ACC112 (cell line): ENCODE results near the gene G6PC1.
"Not testable (repeated sequence)": the region's sequence is repeated elsewhere in the genome, so short reads cannot be mapped to it uniquely, and the experiment has no call there.

ENCODE experiments used
- H2AFZ ChIP-seq: fragments of 200-600 bp; sonication (generic); one replicate; pipeline ENCODE4 v1.6.0; 2017; ENCODE audit warnings: antibody characterized with exemption, low read length; ENCODE audit not compliant: unreplicated experiment
- H3K27ac ChIP-seq: fragments of 200-600 bp; sonication (generic); 2 replicates; pipeline ENCODE4 v1.5.1; 2014; ENCODE audit warnings: low read depth, mild to moderate bottlenecking, antibody characterized with exemption, low read length, moderate library complexity
- H3K27me3 ChIP-seq: fragments of 200-600 bp; sonication (generic); 2 replicates; pipeline ENCODE4 v1.6.1; 2014; ENCODE audit warnings: mild to moderate bottlenecking, antibody characterized with exemption, low read length, moderate library complexity, mixed read lengths; ENCODE audit not compliant: insufficient read depth
- H3K36me3 ChIP-seq: fragments of 200-600 bp; sonication (generic); 2 replicates; pipeline ENCODE4 v1.6.1; 2016; ENCODE audit warnings: mild to moderate bottlenecking, antibody characterized with exemption, low read length, moderate library complexity, mixed read lengths; ENCODE audit not compliant: insufficient read depth
- H3K4me1 ChIP-seq: fragments of 200-600 bp; sonication (generic); one replicate; pipeline ENCODE4 v1.6.1; 2016; ENCODE audit warnings: low read length, mixed read lengths; ENCODE audit not compliant: insufficient read depth, unreplicated experiment, control insufficient read depth
- H3K4me3 ChIP-seq: fragments of 200-600 bp; sonication (generic); 2 replicates; pipeline ENCODE4 v1.5.1; 2014; ENCODE audit warnings: mild to moderate bottlenecking, low read depth, low read length
- H3K79me2 ChIP-seq: fragments of 200-600 bp; sonication (generic); one replicate; pipeline ENCODE4 v1.6.0; 2016; ENCODE audit warnings: low read length; ENCODE audit not compliant: control insufficient read depth, unreplicated experiment, insufficient read depth

Gene G6PC1

GRCh38 chr17:42900460-42901331 is at the start of gene G6PC1:
TSS of gene G6PC1 (plus strand) at chr17:42900799. CDS start at chr17:42900877, 78 bp downstream.
- H2AFZ ChIP-seq, result no peak within 1 kb of the TSS
- H3K27ac ChIP-seq, result no peak within 1 kb of the TSS
- no peaks in the 10 kb centered on the region for H3K79me2 ChIP-seq

DNA sequence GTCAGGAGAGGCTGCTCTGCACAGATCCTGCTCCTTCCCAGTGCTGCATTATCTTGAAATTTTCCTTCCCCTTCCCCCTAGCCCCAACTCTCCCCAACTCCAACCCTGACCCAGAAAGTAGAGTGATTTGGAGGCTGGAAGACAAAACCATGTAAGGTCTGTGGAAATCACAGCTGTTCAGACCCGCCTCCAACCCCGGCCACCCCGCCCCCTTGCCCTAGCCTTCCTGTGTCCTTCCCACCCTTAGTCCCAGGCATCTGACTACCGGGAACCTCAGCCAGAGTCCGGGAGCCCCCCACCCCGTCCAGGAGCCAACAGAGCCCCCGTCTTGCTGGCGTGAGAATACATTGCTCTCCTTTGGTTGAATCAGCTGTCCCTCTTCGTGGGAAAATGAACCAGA is 49.6 kb upstream of the G6PC1 start, which contains the start of gene AOC3:
AOC3 (plus strand) TSS at position 246 of the 400 bp plus-strand sequence; CDS start at position 391, 145 bp downstream.
- H3K27me3 ChIP-seq, result no peaks in the 10 kb centered on the region
- no peaks in the 10 kb centered on the region for H3K79me2 ChIP-seq
- H3K36me3 ChIP-seq, result no peaks in the 10 kb centered on the region
- peaks cover 25% of the 10 kb centered on the region for H3K4me1 ChIP-seq
- H3K27ac ChIP-seq, result no peak within 1 kb of the TSS
- H2AFZ ChIP-seq, result no peak within 1 kb of the TSS
- H3K4me3 ChIP-seq, result no peak within 1 kb of the TSS

More at GRCh38 chr17:42900460-42901331, at the start of gene G6PC1:
- no peak within 1 kb of the TSS for H3K4me3 ChIP-seq
- no peaks in the 10 kb centered on the region for H3K4me1 ChIP-seq
- H3K36me3 ChIP-seq, result no peaks in the 10 kb centered on the region
- peaks cover 6% of the 10 kb centered on the region; the same call in 1 of the 2 replicates for H3K27me3 ChIP-seq

GRCh38 chr17:42851371-42852240 is 49.0 kb upstream of the G6PC1 start:
- H3K4me1 ChIP-seq, result peaks cover 19% of the 10 kb centered on the region
- H3K4me3 ChIP-seq, H3K36me3 ChIP-seq, H2AFZ ChIP-seq, H3K27me3 ChIP-seq, H3K27ac ChIP-seq, H3K79me2 ChIP-seq: not testable (repeated sequence)

DNA sequence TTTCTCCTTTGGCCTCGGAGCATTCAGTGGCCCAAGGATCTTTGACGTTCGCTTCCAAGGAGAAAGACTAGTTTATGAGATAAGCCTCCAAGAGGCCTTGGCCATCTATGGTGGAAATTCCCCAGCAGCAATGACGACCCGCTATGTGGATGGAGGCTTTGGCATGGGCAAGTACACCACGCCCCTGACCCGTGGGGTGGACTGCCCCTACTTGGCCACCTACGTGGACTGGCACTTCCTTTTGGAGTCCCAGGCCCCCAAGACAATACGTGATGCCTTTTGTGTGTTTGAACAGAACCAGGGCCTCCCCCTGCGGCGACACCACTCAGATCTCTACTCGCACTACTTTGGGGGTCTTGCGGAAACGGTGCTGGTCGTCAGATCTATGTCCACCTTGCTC is 48.2 kb upstream of the G6PC1 start:
- Histone ChIP-seq H3K79me2 (no peaks in the 10 kb centered on the region), H2AFZ (no peak overlapping the region), H3K27ac (no peak overlapping the region), H3K27me3 (no peaks in the 10 kb centered on the region), H3K4me3 (no peak overlapping the region), H3K36me3 (no peaks in the 10 kb centered on the region), H3K4me1 (peaks cover 11% of the 10 kb centered on the region)

- H3K27me3 ChIP-seq, result no peaks in the 10 kb centered on the region
- H3K79me2 ChIP-seq, result no peaks in the 10 kb centered on the region
- no peak overlapping the region for H3K27ac ChIP-seq
- H3K36me3 ChIP-seq, result no peaks in the 10 kb centered on the region
- H2AFZ ChIP-seq, result no peak overlapping the region
- no peak overlapping the region for H3K4me3 ChIP-seq
- peaks cover 10% of the 10 kb centered on the region for H3K4me1 ChIP-seq
Measured at GRCh38 chr17:42853004-42853403, 47.6 kb upstream of the G6PC1 start.

DNA sequence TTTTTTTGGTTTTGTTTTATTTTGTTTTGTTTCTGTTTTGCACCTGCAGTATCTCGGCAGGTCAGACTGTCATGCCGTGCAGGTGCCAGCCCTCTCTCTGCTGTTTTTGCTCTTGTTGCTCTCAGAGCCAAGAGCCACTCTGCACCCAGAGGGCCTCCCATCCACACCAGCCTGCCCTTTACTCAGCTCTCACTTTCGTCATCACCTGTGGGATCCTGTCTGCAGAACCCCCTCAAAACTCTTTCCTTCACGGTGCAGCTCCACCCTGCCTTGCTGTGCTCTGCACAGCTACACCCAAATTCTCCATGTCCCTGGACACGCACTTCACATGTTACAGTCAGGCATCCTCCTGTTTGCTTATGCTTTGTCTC is 47.0 kb upstream of the G6PC1 start:
- Histone ChIP-seq H3K79me2 (no peaks in the 10 kb centered on the region), H2AFZ (no peak overlapping the region), H3K4me1 (peaks cover 10% of the 10 kb centered on the region), H3K27ac (no peak overlapping the region), H3K27me3 (no peaks in the 10 kb centered on the region), H3K36me3 (no peaks in the 10 kb centered on the region), H3K4me3 (no peak overlapping the region)

- Histone ChIP-seq H3K27ac (no peak overlapping the region), H2AFZ (no peak overlapping the region), H3K4me3 (no peak overlapping the region), H3K79me2 (no peaks in the 10 kb centered on the region), H3K27me3 (no peaks in the 10 kb centered on the region), H3K36me3 (no peaks in the 10 kb centered on the region), H3K4me1 (peaks cover 10% of the 10 kb centered on the region)
Measured at GRCh38 chr17:42853968-42854790, 46.4 kb upstream of the G6PC1 start.

- Histone ChIP-seq H3K79me2 (no peaks in the 10 kb centered on the region), H3K4me1 (peaks cover 8% of the 10 kb centered on the region), H2AFZ (no peak overlapping the region), H3K4me3 (no peak overlapping the region), H3K27ac (no peak overlapping the region), H3K36me3 (no peaks in the 10 kb centered on the region), H3K27me3 (no peaks in the 10 kb centered on the region)
Measured at GRCh38 chr17:42855048-42855596, 45.5 kb upstream of the G6PC1 start.

DNA sequence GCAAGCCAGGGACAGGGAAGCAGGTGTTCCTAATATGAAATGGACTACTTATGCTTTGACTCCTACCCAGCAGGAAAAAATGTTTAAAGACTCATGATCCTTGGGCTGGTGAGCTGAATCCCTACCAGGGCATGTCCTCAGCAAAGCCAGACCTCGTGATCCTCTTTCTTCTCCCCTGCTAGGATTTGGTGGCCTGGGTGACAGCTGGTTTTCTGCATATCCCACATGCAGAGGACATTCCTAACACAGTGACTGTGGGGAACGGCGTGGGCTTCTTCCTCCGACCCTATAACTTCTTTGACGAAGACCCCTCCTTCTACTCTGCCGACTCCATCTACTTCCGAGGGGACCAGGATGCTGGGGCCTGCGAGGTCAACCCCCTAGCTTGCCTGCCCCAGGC is 44.5 kb upstream of the G6PC1 start:
- H2AFZ ChIP-seq, H3K27ac ChIP-seq, H3K4me3 ChIP-seq, H3K79me2 ChIP-seq, H3K36me3 ChIP-seq, H3K27me3 ChIP-seq, H3K4me1 ChIP-seq: not testable (repeated sequence)

DNA sequence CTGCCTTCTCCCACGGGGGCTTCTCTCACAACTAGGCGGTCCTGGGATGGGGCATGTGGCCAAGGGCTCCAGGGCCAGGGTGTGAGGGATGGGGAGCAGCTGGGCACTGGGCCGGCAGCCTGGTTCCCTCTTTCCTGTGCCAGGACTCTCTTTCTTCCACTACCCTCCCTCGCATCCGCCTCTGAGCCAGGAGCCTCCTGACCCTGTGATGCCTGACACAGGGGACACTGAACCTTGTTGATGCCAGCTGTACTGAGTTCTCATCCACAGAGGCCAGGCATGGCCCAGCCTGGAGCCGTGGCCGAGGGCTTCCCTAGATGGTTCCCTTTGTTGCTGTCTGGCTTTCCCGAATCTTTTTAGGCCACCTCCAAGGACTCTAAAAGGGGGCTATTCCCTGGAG is 44.1 kb upstream of the G6PC1 start:
- H3K79me2 ChIP-seq, H3K27me3 ChIP-seq, H3K4me1 ChIP-seq, H2AFZ ChIP-seq, H3K27ac ChIP-seq, H3K36me3 ChIP-seq, H3K4me3 ChIP-seq: not testable (repeated sequence)
